NB4 (cell line): Measurements from ENCODE around the gene AKNA.

Experiments
- DNase-seq: peaks from one replicate; pipeline ENCODE4 v3.0.0; 2010; ENCODE audit warnings: low read depth
- H3K4me3 ChIP-seq: one replicate; pipeline ENCODE4 v1.5.1; 2011; ENCODE audit warnings: mild to moderate bottlenecking, low read depth, low read length, moderate library complexity
- MAX ChIP-seq: IDR thresholded peaks from 2 replicates; pipeline ENCODE4 v1.6.1; 2011; ENCODE audit warnings: low read depth, low read length
- MYC ChIP-seq: IDR thresholded peaks from 2 replicates; pipeline ENCODE4 v1.6.1; 2011; ENCODE audit warnings: low read depth, low read length
- POLR2A ChIP-seq: IDR thresholded peaks from 2 replicates; pipeline ENCODE4 v1.6.1; 2011; ENCODE audit warnings: mild to moderate bottlenecking; ENCODE audit not compliant: insufficient read length; ENCODE audit errors: extremely low read depth
- TF ChIP-seq, protein P1 (sequence below): IDR thresholded peaks from one replicate; pipeline ENCODE4 v1.5.1; 2012; ENCODE audit warnings: low read depth, low read length

Gene AKNA

DNA sequence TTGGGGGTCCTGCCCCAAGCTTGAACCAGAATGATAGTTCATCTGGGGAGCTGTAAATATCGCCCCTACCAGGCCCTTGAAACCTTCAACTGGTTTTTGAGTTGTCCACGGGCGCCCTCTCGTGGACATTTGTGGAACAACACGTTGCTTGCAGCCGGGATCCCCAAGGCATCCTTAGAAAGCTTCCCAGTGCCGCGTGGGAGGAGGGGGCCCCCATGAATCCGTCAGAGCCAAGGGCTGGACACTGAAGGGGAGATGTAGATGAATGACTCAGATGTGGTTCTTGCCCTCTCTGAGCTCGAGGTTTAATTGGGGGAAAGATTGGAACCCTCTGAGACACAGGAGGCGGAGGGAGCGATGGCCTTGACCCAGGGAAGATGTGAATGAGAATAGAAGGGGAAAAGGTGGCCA, 96.7 kb downstream of the AKNA start:
- no peak overlapping the region for H3K4me3 ChIP-seq
- DNase-seq, result peak; percentile 77
- TF ChIP-seq MYC (no peak), POLR2A (no peak), MAX (peak; percentile 88)
- TF ChIP-seq, protein P1, sequence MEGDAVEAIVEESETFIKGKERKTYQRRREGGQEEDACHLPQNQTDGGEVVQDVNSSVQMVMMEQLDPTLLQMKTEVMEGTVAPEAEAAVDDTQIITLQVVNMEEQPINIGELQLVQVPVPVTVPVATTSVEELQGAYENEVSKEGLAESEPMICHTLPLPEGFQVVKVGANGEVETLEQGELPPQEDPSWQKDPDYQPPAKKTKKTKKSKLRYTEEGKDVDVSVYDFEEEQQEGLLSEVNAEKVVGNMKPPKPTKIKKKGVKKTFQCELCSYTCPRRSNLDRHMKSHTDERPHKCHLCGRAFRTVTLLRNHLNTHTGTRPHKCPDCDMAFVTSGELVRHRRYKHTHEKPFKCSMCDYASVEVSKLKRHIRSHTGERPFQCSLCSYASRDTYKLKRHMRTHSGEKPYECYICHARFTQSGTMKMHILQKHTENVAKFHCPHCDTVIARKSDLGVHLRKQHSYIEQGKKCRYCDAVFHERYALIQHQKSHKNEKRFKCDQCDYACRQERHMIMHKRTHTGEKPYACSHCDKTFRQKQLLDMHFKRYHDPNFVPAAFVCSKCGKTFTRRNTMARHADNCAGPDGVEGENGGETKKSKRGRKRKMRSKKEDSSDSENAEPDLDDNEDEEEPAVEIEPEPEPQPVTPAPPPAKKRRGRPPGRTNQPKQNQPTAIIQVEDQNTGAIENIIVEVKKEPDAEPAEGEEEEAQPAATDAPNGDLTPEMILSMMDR, result peak; percentile 68

DNA sequence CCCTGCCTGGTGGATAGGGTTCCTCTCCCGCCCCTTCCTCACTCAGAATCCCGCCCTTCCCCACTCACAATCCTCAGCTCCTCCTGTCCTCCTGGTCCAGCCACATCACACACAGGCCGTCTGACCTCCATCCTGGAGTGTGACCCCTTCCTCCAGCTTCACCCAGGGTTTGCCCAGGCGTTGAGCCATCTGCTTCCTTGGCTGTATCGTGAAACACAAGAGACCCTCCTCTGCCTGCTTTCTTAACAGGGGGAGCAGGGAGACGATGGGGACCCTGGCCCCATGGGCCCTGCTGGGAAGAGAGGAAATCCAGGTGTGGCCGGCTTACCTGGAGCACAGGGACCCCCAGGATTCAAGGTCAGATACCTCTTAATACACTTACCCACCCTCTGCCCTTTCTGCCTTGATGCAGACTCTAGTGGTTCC, 97.2 kb downstream of the AKNA start:
- H3K4me3 ChIP-seq, result no peak overlapping the region
- TF ChIP-seq POLR2A (no peak), MAX (no peak), MYC (no peak)
- TF ChIP-seq, protein P1, result no peak
- DNase-seq, result no peak

- H3K4me3 ChIP-seq, result no peak overlapping the region
- DNase-seq, result no peak
- TF ChIP-seq MAX (no peak), POLR2A (no peak), MYC (no peak)
- TF ChIP-seq, protein P1, result no peak
Measured at GRCh38 chr9:114289571-114290481, 98.0 kb downstream of the AKNA start.

GRCh38 chr9:114289106-114289505, 98.7 kb downstream of the AKNA start:
- no peak for DNase-seq
- no peak overlapping the region for H3K4me3 ChIP-seq
- TF ChIP-seq POLR2A (no peak), MAX (no peak), MYC (no peak)
- TF ChIP-seq, protein P1, result no peak

DNA sequence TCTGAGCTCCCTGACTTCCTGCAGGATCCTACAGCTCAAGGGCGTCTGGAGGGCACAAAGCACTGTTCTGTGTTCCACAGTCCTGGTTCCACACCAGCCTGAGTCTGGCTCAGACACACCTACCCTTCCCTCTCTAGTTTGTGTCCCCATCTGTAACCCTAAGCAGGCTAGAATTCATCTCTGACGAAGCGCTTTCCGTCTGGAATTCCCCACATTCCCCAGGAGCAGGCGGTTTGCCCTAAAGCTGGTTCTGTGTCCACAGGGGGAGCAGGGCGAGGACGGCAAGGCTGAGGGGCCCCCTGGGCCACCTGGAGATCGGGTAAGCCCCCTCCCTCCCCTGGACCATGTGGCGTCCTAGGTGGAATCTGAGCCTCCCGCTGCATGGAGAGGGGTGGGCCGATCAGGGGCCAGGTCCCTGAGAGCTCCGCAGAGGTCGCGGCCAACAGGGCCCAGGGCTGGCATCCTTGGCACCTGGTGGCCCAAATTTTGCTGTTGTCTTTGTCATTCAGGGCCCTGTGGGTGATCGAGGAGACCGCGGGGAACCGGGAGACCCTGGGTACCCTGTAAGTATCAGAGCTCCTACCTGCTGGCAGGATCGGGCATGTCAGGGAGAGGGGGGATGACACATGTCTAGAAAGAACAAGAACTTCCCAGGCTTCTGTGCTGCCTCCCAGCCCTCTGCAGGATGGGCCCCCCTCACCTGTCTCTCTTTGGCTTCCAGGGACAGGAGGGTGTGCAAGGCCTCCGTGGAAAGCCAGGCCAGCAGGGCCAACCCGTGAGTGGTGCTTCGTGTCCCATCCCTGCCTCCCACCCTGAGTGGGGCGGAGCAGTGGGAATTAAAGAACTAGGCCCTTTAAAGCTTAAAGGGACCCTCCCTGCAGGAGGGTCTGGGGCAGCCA, 99.3 kb downstream of the AKNA start:
- TF ChIP-seq POLR2A (no peak), MAX (no peak), MYC (no peak)
- TF ChIP-seq, protein P1, result no peak
- no peak overlapping the region for H3K4me3 ChIP-seq
- no peak for DNase-seq
